Measurements from ENCODE around the gene EOLA1.
A peak's percentile ranks its signal among the peaks of the same experiment; 100 is the strongest.

Gene EOLA1

GRCh38 chrX:149504226-149504914 lies 36.4 kb upstream of the EOLA1 start:
- Histone ChIP-seq H3K27me3 (ENCODE audit: insufficient read depth, poor library complexity, severe bottlenecking) (no peaks in the 10 kb centered on the region), H3K4me3 (ENCODE audit: severe bottlenecking) (peak overlapping the region; percentile 51), H3K27ac (ENCODE audit: poor library complexity, severe bottlenecking) (peak overlapping the region; percentile 29), H3K36me3 (ENCODE audit: low read depth) (no peaks in the 10 kb centered on the region), H3K9me3 (ENCODE audit: severe bottlenecking) (no peaks in the 10 kb centered on the region), H3K4me1 (ENCODE audit: insufficient read depth, poor library complexity, severe bottlenecking) (peaks cover 20% of the 10 kb centered on the region)
- TF ChIP-seq, protein P1, sequence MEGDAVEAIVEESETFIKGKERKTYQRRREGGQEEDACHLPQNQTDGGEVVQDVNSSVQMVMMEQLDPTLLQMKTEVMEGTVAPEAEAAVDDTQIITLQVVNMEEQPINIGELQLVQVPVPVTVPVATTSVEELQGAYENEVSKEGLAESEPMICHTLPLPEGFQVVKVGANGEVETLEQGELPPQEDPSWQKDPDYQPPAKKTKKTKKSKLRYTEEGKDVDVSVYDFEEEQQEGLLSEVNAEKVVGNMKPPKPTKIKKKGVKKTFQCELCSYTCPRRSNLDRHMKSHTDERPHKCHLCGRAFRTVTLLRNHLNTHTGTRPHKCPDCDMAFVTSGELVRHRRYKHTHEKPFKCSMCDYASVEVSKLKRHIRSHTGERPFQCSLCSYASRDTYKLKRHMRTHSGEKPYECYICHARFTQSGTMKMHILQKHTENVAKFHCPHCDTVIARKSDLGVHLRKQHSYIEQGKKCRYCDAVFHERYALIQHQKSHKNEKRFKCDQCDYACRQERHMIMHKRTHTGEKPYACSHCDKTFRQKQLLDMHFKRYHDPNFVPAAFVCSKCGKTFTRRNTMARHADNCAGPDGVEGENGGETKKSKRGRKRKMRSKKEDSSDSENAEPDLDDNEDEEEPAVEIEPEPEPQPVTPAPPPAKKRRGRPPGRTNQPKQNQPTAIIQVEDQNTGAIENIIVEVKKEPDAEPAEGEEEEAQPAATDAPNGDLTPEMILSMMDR (IDR thresholded peaks at IDR 0.05; ENCODE audit: poor library complexity, severe bottlenecking): no peak
- ATAC-seq (ENCODE audit: low read depth): no peak
- DNase-seq (ENCODE audit: low spot score): no peak

DNA sequence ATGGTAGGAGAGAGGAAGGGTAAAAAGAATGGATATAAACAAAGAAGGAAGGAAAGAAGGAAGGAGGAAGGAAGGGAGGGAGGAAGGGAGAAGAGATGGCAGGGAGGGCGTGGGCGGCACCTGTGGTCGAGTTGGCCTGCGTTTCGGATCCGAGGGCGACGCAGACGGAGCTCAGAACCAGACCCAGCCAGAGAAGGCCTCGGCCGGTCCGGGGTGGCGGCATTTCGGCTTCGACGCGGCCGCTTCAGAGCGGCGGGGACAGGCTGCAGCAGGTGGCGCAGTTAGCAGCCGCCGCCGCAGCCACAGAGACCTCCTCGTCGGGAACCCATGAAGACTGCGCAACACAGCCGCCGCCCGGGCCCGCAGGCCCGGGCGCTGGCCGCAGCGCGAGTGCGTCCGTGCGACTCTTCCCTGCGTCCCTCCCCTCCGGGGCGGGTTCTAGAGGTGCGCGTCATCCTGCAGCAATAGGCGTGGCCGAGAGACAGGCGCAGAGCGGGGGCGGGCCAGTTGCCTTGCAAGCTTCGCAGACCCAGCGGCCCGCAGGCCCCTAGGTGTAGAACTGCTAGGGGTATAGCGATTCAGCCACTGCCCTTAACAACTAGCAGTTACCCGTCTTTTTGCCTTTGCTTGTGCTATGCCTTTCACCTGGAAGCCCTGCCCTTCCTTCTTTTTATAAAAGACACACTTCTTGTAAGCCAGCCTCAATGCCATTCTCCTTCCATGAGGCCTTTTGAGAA lies 35.7 kb upstream of the EOLA1 start, which contains the start of gene IDS:
Gene IDS (minus strand): TSS at position 392 of the 737 bp plus-strand sequence. CDS start 169 bp downstream, at position 223.
- H3K4me1 ChIP-seq (ENCODE audit: insufficient read depth, poor library complexity, severe bottlenecking): peaks cover 20% of the 10 kb centered on the region
- TF ChIP-seq, protein P1 (IDR thresholded peaks at IDR 0.05; ENCODE audit: poor library complexity, severe bottlenecking): no peak
- no peaks in the 10 kb centered on the region for H3K36me3 ChIP-seq (ENCODE audit: low read depth)
- H3K4me3 ChIP-seq (ENCODE audit: severe bottlenecking): peak within 1 kb of the TSS; percentile 51
- DNase-seq (ENCODE audit: low spot score) (peak; percentile 80), ATAC-seq (ENCODE audit: low read depth) (peak; percentile 95)
- peak within 1 kb of the TSS; percentile 29 for H3K27ac ChIP-seq (ENCODE audit: poor library complexity, severe bottlenecking)
- no peaks in the 10 kb centered on the region for H3K9me3 ChIP-seq (ENCODE audit: severe bottlenecking)
- no peaks in the 10 kb centered on the region for H3K27me3 ChIP-seq (ENCODE audit: insufficient read depth, poor library complexity, severe bottlenecking)

- TF ChIP-seq, protein P1 (IDR thresholded peaks at IDR 0.05; ENCODE audit: poor library complexity, severe bottlenecking): no peak
- Histone ChIP-seq H3K36me3 (ENCODE audit: low read depth) (no peaks in the 10 kb centered on the region), H3K27ac (ENCODE audit: poor library complexity, severe bottlenecking) (peak overlapping the region; percentile 29), H3K4me1 (ENCODE audit: insufficient read depth, poor library complexity, severe bottlenecking) (peaks cover 20% of the 10 kb centered on the region), H3K27me3 (ENCODE audit: insufficient read depth, poor library complexity, severe bottlenecking) (no peaks in the 10 kb centered on the region), H3K4me3 (ENCODE audit: severe bottlenecking) (no peak overlapping the region), H3K9me3 (ENCODE audit: severe bottlenecking) (no peaks in the 10 kb centered on the region)
- no peak for DNase-seq (ENCODE audit: low spot score)
- ATAC-seq (ENCODE audit: low read depth): no peak
Measured at GRCh38 chrX:149505671-149506070, 35.1 kb upstream of the EOLA1 start.

DNA sequence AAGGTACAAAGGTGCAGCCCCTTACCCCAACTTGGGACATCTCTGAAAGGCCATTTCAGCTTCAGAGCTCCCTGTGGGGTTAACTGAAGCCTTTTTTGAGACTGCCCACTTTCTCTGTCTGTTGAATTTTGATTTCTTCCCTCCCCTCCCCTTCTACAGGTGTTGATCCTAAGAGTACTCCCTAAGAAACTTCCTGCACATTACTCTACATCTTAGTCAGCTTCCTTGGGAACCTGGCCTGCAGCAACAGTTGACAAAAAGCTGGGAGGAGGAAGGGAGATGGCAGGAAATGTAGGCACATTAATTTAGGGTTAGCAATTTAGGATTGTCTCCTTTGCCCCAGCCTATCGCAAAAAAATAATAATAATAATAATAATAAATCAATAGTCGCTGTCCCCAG lies 34.5 kb upstream of the EOLA1 start:
- TF ChIP-seq, protein P1 (IDR thresholded peaks at IDR 0.05; ENCODE audit: poor library complexity, severe bottlenecking): no peak
- Histone ChIP-seq H3K27ac (ENCODE audit: poor library complexity, severe bottlenecking) (peak overlapping the region; percentile 29), H3K27me3 (ENCODE audit: insufficient read depth, poor library complexity, severe bottlenecking) (no peaks in the 10 kb centered on the region), H3K9me3 (ENCODE audit: severe bottlenecking) (no peaks in the 10 kb centered on the region), H3K36me3 (ENCODE audit: low read depth) (no peaks in the 10 kb centered on the region), H3K4me3 (ENCODE audit: severe bottlenecking) (no peak overlapping the region), H3K4me1 (ENCODE audit: insufficient read depth, poor library complexity, severe bottlenecking) (peaks cover 25% of the 10 kb centered on the region)
- no peak for ATAC-seq (ENCODE audit: low read depth)
- DNase-seq (ENCODE audit: low spot score): no peak
